ENCODE measurements around the gene EAF2. TPM values are rescaled to one million over a fixed set of nuclear protein-coding genes. Genes with fewer than 3 reads are reported as not detected.

The EAF2 gene
- total RNA-seq, 1 experiment from 2014 or later = 2.7 TPM

- Mint-ChIP-seq H3K27ac (ENCODE audit: low read depth, unreplicated experiment) (no peak overlapping the region), H3K27me3 (ENCODE audit: insufficient read depth, unreplicated experiment) (no peaks in the 10 kb centered on the region), H3K9me3 (ENCODE audit: unreplicated experiment) (no peaks in the 10 kb centered on the region), H3K36me3 (ENCODE audit: insufficient read depth, unreplicated experiment) (no peaks in the 10 kb centered on the region), H3K4me1 (ENCODE audit: insufficient read depth, unreplicated experiment) (no peaks in the 10 kb centered on the region), H3K4me3 (ENCODE audit: unreplicated experiment) (no peak overlapping the region)
- intact Hi-C loops (cut with micrococcal nuclease) = no loop called here
- POLR2A ChIA-PET = no interaction called here
- CTCF ChIA-PET = no interaction called here
- BruUV-seq (replicated peaks) = no TSS peak
- DNase-seq (ENCODE audit: unreplicated experiment) = no peak
- TF ChIP-seq CTCF (IDR thresholded peaks at IDR 0.05; ENCODE audit: unreplicated experiment) = no peak
These were observed 91.4 kb downstream of the EAF2 start for GRCh38 chr3:121926380-121926779.

Other genes starting within 250 kb of the EAF2 start
- gene FBXO40, start 241.8 kb upstream of the EAF2 start, total RNA-seq (2022) = not detected in 2 replicates
- 1.6 and 2.5 TPM in 2 replicates for gene HCLS1, start 174.3 kb upstream of the EAF2 start, total RNA-seq (2022)
- gene GOLGB1, start 85.5 kb upstream of the EAF2 start, total RNA-seq (2022) = 62.4 and 66.9 TPM in 2 replicates
- gene IQCB1, start 149 bp upstream of the EAF2 start, total RNA-seq (2022) = 33.5 and 34.6 TPM in 2 replicates
- 0.79 and 1.5 TPM in 2 replicates for gene SLC15A2, start 59.2 kb downstream of the EAF2 start, total RNA-seq (2022)
- gene ILDR1, start 187.0 kb downstream of the EAF2 start, total RNA-seq (2022) = 0.23 TPM in 1 of 2 replicates, not detected in the other
- not detected in 2 replicates for gene CD86, start 220.2 kb downstream of the EAF2 start, total RNA-seq (2022)